K562 (cell line): ENCODE data around the gene ENO3. TPM values are rescaled to one million over a fixed set of nuclear protein-coding genes. Genes with fewer than 3 reads are reported as not detected.
A peak's percentile ranks its signal among the peaks of the same experiment; 100 is the strongest.

ENCODE experiments used
- CGGBP1 ChIP-seq: fragments of 250-450 bp; sonication (Bioruptor Pico); IDR thresholded peaks from 2 replicates; pipeline ENCODE4 v1.9.0; 2021; ENCODE audit warnings: mild to moderate bottlenecking
- EGR1 ChIP-seq: fragments of 450-650 bp; conservative IDR thresholded peaks from 2 replicates; pipeline ENCODE4 v1.6.1; 2017; ENCODE audit warnings: mild to moderate bottlenecking
- GABPA ChIP-seq: fragments of 200-800 bp; sonication (Bioruptor generic); conservative IDR thresholded peaks from 2 replicates; pipeline ENCODE4 v1.6.1; 2016; ENCODE audit warnings: low read depth, missing genetic modification characterization, missing compliant biosample characterization
- NR2C1 ChIP-seq, 2 experiments: fragments of 450-650 bp; IDR thresholded peaks; 2 replicates each; pipeline ENCODE4 v1.6.1; 2017; ENCODE audit warnings: mild to moderate bottlenecking in 2 of 2, antibody characterized with exemption in 1 of 2, inconsistent platforms in 1 of 2, missing compliant biosample characterization in 1 of 2, missing genetic modification characterization in 1 of 2
- RBBP5 ChIP-seq: fragments of 200-600 bp; sonication (generic); IDR thresholded peaks from 2 replicates; pipeline ENCODE4 v1.6.1; 2012; ENCODE audit warnings: borderline replicate concordance, mild to moderate bottlenecking, low read length, control low read depth, inconsistent platforms; ENCODE audit not compliant: insufficient read depth, poor library complexity, severe bottlenecking
- SIX5 ChIP-seq, 2 experiments: IDR thresholded peaks; 2 replicates each; pipeline ENCODE4 v1.6.1; 2011; ENCODE audit warnings: low read length in 2 of 2, borderline replicate concordance in 1 of 2, low read depth in 1 of 2, mild to moderate bottlenecking in 1 of 2, moderate library complexity in 1 of 2; ENCODE audit not compliant: insufficient read depth in 1 of 2
- TARDBP ChIP-seq: fragments of 450-650 bp; IDR thresholded peaks from 2 replicates; pipeline ENCODE4 v1.6.1; 2016
- TEAD1 ChIP-seq, 2 experiments: fragments of 450-650 bp in 1 of 2; sonication (generic) in 1 of 2; formaldehyde crosslinking; IDR thresholded peaks; 2 replicates each; pipeline versions ENCODE4 v1.4.0 to v1.8.0; 2020 to 2022; ENCODE audit warnings: mild to moderate bottlenecking in 2 of 2, missing genetic modification reagents in 1 of 2
- TGIF2 ChIP-seq: sonication (generic); formaldehyde crosslinking; IDR thresholded peaks from 2 replicates; pipeline ENCODE4 v1.8.1; 2022; ENCODE audit warnings: mild to moderate bottlenecking, missing genetic modification reagents, moderate library complexity
- TRIM28 ChIP-seq: fragments of 450-650 bp; IDR thresholded peaks from 2 replicates; pipeline ENCODE4 v1.6.1; 2017
- YY1 ChIP-seq, 3 experiments: IDR thresholded peaks; 2 replicates each; pipeline ENCODE4 v1.6.1; 2011; ENCODE audit warnings: low read length in 2 of 3, mild to moderate bottlenecking in 2 of 3, moderate library complexity in 2 of 3, borderline replicate concordance in 1 of 3, control low read depth in 1 of 3, low read depth in 1 of 3; ENCODE audit not compliant: insufficient read depth in 3 of 3, insufficient replicate concordance in 2 of 3, control insufficient read depth in 1 of 3, insufficient read length in 1 of 3; ENCODE audit errors: extremely low read depth in 1 of 3
- ZBTB17 ChIP-seq: fragments of 450-650 bp; formaldehyde crosslinking; IDR thresholded peaks from 2 replicates; pipeline ENCODE4 v1.4.0; 2020; ENCODE audit warnings: mild to moderate bottlenecking
- ZNF41 ChIP-seq: fragments of 250-450 bp; sonication (Bioruptor Pico); conservative IDR thresholded peaks from 2 replicates; pipeline ENCODE4 v1.4.0; 2020; ENCODE audit warnings: mild to moderate bottlenecking
- ZNF75A ChIP-seq: fragments of 450-650 bp; formaldehyde crosslinking; IDR thresholded peaks from 2 replicates; pipeline ENCODE4 v1.4.0; 2020; ENCODE audit warnings: mild to moderate bottlenecking
- polyA plus RNA-seq, 8 experiments: library from polyadenylated mRNA; depleted of rRNA in 4 of 8; stranded (reverse) in 5 of 8; unstranded in 3 of 8; fragments of >200 nt; fragmentation: Nextera tagmentation in 2 of 8; fragmentation: Illumina TruSeq in 1 of 8; extraction: Ambion mirVana in 2 of 8; extraction: Trizol in 1 of 8; gene quantifications; 2 replicates each; pipeline versions ENCODE4 v1.2.1 to v1.2.3, GENCODE V29; 2011 to 2014; ENCODE audit warnings: inconsistent platforms in 1 of 8, missing spikeins in 1 of 8
- total RNA-seq, 7 experiments: library from RNA; depleted of rRNA in 6 of 7; stranded (reverse); fragments of >200 nt in 6 of 7; fragmentation: Illumina TruSeq in 2 of 7; extraction: Trizol in 2 of 7; gene quantifications; 2 replicates each; pipeline versions ENCODE4 v1.2.1 to v1.2.3, GENCODE V29; 2011 to 2021; ENCODE audit warnings: low replicate concordance in 1 of 7

ENO3 gene
- total and polyA plus RNA-seq, 9 of the 15 experiments (the other 6 are each of a cell fraction or from before 2014, with no cell fraction given): 5.7 to 17.2 (median 9.9) TPM

- TF ChIP-seq NR2C1 (IDR thresholded peaks at IDR 0.05) (no peak), NR2C1 (tag; IDR thresholded peaks at IDR 0.05) (peak; percentile 31; the same call in 1 of the 2 replicates), GABPA (peak; percentile 74), TRIM28 (no peak), TARDBP (0 out of 2 replicates have a peak, but pooled peaks have one; percentile 36), ZBTB17 (CRISPR knock-in tag) (0 out of 2 replicates have a peak, but pooled peaks have one; percentile 57), RBBP5 (peak; percentile 91), TGIF2 (peak; percentile 76; the same call in 1 of the 2 replicates), EGR1 (peak; percentile 82), CGGBP1 (CRISPR knock-in tag) (0 out of 2 replicates have a peak, but pooled peaks have one; percentile 3), ZNF75A (CRISPR knock-in tag) (no peak), ZNF41 (CRISPR knock-in tag) (no peak), TEAD1 (CRISPR knock-in tag; IDR thresholded peaks at IDR 0.05) (0 out of 4 replicates have a peak, but pooled peaks have one; percentile 38 to 77), SIX5 (IDR thresholded peaks at IDR 0.05; ENCODE audit: borderline replicate concordance in 1 of 2, insufficient read depth in 1 of 2, low read depth in 1 of 2, low read length in 2 of 2) (peak; percentile 17 to 25; a peak in 1 of 4 replicates), YY1 (IDR thresholded peaks at IDR 0.05; ENCODE audit: borderline replicate concordance in 1 of 3, control insufficient read depth in 1 of 3, extremely low read depth in 1 of 3, insufficient read depth in 3 of 3, insufficient read length in 1 of 3, insufficient replicate concordance in 2 of 3, low read depth in 1 of 3, low read length in 2 of 3) (peak; percentile 31 to 86 (median 84))
Observed at GRCh38 chr17:4986951-4987766, 36.2 kb downstream of the ENO3 start, which contains the start of gene CAMTA2 (continued).
